ENCODE data around the gene NPW.

NPW gene

GRCh38 chr16:1976216-1976520, 43.4 kb upstream of the NPW start:
- TF ChIP-seq ARNTL (CRISPR knock-in tag; IDR thresholded peaks at IDR 0.05; ENCODE audit: borderline replicate concordance, low read depth): no peak
- no peak for TF ChIP-seq SNAI2 (CRISPR knock-in tag; IDR thresholded peaks at IDR 0.05)
- no peak for TF ChIP-seq CREB5 (CRISPR knock-in tag; IDR thresholded peaks at IDR 0.05; ENCODE audit: low read depth)
- no peak for TF ChIP-seq ZNF565 (CRISPR knock-in tag; conservative IDR thresholded peaks at IDR 0.05; ENCODE audit: low read depth)
- TF ChIP-seq TSHZ2 (CRISPR knock-in tag; IDR thresholded peaks at IDR 0.05): no peak
- no peak for TF ChIP-seq ZNF70 (CRISPR knock-in tag; IDR thresholded peaks at IDR 0.05)
- TF ChIP-seq OSR1 (CRISPR knock-in tag; IDR thresholded peaks at IDR 0.05): no peak
- TF ChIP-seq ISL1 (CRISPR knock-in tag; IDR thresholded peaks at IDR 0.05): no peak
- ATAC-seq: no peak

GRCh38 chr16:1976951-1977874, 42.4 kb upstream of the NPW start:
- no peak for ATAC-seq
- TF ChIP-seq ISL1 (CRISPR knock-in tag; IDR thresholded peaks at IDR 0.05): no peak
- TF ChIP-seq TOX (CRISPR knock-in tag; IDR thresholded peaks at IDR 0.05; ENCODE audit: borderline replicate concordance): no peak
- TF ChIP-seq RARB (CRISPR knock-in tag; IDR thresholded peaks at IDR 0.05): no peak
- no peak for TF ChIP-seq OSR1 (CRISPR knock-in tag; IDR thresholded peaks at IDR 0.05)
- no peak for TF ChIP-seq POU6F1 (CRISPR knock-in tag; IDR thresholded peaks at IDR 0.05; ENCODE audit: borderline replicate concordance, low read depth)
- TF ChIP-seq ZFP30 (CRISPR knock-in tag; IDR thresholded peaks at IDR 0.05): no peak
- TF ChIP-seq ZNF8 (CRISPR knock-in tag; IDR thresholded peaks at IDR 0.05): no peak

- ATAC-seq: no peak
- TF ChIP-seq ZNF565 (CRISPR knock-in tag; conservative IDR thresholded peaks at IDR 0.05; ENCODE audit: low read depth): no peak
Observed at GRCh38 chr16:1977875-1978268, 41.7 kb upstream of the NPW start.

- TF ChIP-seq ZFP3 (CRISPR knock-in tag; IDR thresholded peaks at IDR 0.05) (no peak), OSR1 (CRISPR knock-in tag; IDR thresholded peaks at IDR 0.05) (no peak), ZNF565 (CRISPR knock-in tag; conservative IDR thresholded peaks at IDR 0.05; ENCODE audit: low read depth) (no peak)
- ATAC-seq: no peak
Observed at GRCh38 chr16:1978476-1979120, 41.0 kb upstream of the NPW start.

GRCh38 chr16:1979271-1980029, 40.1 kb upstream of the NPW start:
- no peak for ATAC-seq
- TF ChIP-seq TSHZ2 (CRISPR knock-in tag; IDR thresholded peaks at IDR 0.05): no peak
- TF ChIP-seq ESRRG (CRISPR knock-in tag; IDR thresholded peaks at IDR 0.05): no peak
- no peak for TF ChIP-seq ISL1 (CRISPR knock-in tag; IDR thresholded peaks at IDR 0.05)
- no peak for TF ChIP-seq ZNF8 (CRISPR knock-in tag; IDR thresholded peaks at IDR 0.05)
